ENCODE data around the gene REC114.
"Not testable (repeated sequence)": the region's sequence is repeated elsewhere in the genome, so short reads cannot be mapped to it uniquely, and the experiment has no call there.

The REC114 gene

DNA sequence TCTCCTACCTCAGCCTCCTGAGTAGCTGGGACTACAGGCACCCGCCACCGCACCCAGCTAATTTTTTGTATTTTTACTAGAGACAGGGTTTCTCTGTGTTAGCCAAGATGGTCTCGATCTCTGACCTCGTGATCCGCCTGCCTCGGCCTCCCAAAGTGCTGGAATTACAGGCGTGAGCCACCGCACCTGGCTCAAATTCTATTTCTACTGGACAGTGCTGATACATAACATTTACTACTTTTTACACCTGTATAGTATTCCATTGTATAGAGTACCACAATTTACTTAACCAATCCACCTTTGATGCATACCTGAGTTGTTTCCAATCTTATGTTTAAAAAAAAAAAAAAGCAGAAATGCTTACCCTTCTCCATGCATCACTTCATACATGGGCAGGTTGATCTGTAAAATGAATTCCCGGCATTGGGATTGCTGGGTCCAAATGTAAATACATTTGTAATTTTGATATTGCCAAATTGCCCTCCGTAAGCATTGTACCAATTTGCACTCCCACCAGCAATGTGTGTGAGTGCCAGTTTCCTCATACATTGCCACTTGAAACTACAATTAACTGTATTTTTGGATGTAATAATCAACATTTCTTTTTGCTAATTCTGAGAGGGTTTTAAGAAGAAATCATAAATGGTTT lies 95.7 kb downstream of the REC114 start:
- no peak for DNase-seq

DNA sequence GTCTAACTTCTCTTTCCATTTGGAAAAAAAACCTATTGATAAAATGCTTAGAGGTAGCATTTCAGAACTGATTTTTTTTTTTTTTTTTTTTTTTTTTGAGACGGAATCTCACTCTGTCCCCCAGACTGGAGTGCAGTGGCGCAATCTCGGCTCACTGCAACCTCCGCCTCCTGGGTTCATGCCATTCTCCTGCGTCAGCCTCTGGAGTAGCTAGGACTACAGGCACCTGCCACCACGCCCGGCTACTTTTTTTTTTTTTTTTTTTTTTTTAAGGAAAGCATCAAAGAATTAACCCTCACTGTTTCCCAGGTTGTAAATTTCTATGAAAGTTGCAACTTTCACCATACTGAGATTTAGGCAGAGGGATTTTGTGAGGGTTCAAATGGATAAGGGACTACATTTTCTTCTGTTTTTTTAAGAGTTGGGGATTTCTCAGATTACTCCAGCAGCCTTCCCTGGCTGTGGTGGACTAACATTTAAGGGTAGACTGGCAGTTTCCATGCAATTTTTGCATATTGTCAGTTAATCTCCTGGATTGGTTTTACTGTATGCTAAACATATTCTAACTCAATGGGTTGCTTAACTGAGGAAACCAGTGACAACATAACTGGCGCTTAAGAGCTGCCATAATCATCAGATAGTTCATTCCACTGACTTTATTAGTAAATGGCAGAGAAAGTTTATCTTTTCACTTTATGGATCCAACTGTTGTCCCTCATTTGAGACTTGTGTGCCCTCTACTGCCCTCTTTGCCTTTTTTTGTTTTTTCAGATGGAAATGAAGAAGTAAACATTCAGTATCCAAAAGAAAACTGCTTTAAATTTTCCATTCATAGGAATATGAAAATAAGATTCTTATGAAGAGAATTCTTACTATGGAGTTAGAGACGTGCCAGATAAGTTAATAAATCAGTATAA lies 96.5 kb downstream of the REC114 start:
- DNase-seq: no peak

DNA sequence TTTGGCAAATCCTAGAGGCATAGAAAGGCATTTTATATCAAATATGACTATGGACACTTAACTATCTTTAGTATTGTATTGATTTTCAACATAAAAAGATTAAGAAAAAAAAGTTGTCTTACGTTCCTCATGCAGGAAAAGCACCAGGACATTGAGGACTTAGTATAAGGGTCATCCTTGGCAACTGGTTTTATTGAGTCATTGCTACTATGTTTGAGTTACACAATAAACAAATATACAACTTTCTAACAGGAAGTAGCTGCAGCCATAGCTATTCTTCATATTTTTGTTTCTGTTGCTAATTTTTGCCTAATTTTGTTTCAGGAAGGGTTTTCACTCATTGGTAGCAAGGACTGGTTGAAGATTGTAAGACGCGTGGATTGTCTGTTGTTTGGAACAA lies 97.2 kb downstream of the REC114 start:
- no peak for DNase-seq

DNA sequence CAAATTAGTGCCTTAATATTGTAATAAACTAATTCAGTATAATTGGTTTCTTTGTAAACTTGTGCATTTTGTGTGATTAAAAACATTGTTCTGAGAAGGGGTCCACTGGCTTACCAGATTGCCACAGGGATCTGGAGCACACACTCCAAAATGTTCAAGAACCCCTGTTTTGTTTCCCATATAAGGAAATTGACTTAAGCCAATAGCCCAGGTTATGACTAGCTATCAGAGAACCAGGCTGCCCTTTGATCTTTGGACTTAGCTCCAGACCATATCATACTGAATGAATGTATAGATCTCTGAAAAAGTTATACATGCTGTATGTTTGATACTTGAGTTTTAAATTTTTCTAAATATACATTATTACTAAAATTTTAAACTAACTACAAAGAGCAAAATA lies 98.5 kb downstream of the REC114 start:
- no peak for DNase-seq

DNA sequence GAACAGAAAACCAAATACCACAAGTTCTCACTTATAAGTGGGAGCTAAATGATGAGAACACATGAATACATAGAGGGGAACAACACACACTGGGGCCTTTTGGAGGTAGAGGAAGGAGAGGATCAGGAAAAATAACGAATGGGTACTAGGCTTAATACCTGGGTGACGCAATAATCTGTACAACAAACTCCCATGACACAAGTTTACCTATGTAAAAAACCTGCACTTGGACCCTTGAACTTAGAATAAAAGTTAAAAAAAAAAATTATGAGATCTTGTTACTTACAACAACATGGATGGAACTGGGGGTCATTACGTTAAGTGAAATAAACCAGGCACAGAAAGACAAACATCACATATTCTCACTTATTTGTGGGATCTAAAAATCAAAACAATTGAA lies 106.0 kb downstream of the REC114 start:
- not testable (repeated sequence) for DNase-seq

DNA sequence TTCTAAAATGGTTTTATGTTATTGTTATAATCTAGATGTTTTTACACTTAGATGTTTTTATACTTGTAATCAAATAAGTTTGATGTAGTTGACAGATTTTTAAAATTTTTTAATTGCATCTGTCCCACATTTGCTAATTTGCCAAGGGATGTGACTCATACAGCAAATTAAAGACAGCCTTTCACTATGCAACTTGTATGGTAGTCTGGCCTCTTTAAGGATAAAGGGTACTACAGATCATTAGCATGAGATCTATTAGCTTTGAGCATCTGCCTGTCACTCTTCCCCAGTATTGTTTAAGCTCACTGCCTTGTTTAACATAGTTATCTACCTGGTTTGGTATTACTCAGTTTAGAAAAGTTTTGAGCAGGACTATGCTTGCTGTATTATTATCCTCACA lies 107.2 kb downstream of the REC114 start:
- no peak for DNase-seq

DNA sequence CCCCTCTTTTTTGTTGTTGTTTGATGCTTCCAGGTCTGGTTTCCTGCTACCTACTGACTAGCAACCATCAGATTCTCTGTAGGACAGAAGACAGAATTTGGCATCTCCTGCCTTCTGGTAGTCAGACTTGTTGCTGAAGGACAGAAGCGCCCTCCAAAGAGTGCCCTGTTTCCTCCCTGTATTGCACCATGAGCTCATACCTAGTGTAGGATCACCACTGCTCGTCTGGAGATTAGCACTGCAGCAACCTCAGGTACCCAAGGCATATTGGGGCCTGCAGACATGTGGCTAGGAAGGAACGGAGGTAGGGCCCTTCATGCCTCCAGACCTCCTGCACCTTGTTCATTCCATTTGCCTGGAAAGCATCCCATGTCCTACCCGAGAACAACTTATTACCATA lies 112.1 kb downstream of the REC114 start:
- DNase-seq: no peak

DNA sequence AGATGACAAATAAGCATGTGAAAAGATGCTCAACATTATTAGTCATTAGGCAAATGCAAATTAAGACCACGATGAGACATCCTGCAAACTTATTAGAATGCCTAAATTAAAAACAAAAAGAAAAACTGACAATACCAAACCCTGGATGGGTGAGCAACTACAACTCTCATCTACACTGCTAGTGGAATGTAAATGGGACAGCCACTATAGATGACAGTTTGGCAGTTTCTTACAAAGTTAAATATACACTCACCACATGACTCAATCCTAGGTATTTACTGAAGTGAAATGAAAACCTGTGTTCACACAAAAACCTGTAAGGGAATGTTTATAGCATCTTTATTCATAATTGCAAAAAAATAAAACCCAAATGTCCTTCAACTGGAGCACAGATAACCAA lies 115.6 kb downstream of the REC114 start:
- no peak for DNase-seq

DNA sequence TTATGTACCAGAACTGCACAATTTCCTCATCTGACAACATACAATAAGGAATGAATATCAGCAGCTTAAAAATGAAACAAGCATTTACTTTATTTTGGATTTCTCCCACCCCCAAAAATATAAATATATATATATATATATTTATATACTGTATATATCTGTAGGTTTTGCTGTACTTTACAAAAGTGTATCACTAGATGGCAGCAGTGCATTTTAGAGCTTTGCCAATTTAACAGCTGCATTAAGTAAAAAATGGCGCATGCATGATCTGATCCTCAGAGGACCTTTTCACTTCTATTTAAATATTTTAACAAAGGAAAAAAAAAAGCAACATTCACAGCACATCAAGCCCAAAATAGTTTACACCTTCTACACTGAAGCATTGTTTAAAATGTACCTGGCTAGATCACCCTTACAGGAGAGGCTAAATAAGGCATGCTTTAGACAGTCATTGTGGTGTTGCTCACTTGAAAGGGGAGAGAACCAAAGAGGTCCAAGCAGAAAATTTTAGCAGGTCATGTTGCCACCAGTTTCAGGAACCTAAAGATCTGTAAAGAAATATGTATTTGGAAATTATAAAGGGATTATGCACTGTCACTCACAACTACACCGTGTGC lies 117.6 kb downstream of the REC114 start:
- no peak for DNase-seq

DNA sequence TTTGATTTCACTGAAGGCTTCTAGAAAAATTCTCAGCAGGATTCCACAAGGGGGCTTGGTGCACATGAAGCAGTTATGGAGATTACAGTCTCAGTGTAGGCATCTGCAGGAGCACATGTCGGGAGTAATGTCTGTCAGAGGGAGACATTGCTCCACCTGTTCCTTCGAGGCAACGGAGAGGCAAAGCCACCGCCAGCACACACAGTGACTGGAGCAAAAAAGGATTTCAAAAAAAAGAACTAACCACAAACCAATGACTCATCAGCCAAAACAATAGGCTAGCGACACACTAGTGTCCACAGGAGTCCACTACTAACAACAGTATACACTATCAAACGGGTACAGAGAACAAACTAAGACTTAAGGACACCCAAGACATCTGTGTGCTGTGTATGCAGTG lies 121.3 kb downstream of the REC114 start:
- no peak for DNase-seq

DNA sequence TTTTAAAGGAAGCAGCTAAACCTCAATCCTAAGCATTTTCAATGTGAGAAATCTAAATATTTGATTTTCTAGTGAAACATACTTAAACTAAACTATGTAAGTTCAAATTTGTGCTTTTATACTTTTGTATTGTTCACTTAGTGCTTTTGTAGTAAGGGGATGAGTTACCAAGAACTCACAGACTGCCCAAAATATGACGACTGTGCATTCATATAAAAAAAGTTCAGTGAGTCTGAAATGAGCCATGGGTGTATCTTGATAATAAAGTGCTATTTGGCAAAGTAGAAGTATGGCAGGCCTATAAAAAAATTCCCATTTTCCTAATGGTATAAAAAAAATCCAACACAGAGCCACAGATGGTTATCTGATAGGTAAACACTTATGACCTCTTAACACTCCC lies 124.1 kb downstream of the REC114 start:
- no peak for DNase-seq

DNA sequence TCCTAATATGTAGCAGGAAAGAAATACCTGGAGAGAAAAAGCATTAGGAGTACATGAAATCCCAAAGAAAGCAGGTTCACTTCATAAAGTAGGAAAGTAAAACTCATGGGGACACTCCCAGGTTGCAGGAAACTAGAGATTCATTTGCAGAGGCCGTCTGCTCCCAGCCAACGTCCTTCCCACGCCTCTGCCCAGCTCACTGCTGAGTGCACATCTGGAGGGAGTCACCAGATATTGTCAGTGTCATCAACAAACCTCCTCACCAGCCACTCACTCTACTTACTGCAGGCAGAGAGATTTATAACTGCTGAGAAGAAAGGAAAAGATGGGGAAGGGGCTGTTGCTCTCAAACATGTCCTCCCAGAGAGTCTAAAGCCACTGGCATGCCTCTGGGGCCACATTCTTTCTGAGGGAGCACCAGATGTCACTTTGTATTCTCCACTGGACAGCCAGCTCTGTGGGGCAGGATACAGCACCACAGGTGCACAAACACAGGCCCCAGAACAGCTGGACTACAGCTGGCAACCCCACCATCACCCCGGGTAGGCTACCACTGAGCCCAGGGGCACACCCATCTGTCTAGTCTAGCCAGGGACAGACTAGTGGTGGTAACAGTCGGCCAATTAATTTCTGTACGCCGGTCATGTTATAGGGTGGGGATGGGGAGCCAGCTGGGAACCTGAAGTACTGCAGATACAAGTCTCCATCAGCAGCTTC lies 125.8 kb downstream of the REC114 start:
- DNase-seq: no peak

DNA sequence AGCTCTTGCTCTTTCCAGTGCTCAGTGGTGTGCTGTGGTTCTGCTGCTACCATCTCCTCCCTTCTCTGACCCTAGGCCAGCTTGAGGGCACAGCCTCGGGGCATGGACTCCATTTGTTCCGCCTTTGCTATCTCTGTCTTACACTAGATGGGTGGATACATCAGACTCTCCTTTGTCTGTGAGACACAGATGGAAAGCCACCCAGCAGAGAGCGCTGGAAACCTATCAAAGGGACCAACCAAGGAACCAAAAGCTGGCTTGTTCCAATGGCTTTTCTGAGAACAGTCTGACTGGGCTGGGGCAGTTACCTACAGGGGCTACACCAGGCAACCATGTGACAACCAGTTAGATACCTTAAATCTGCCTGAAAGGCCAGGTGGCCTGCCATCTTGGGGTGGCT lies 126.4 kb downstream of the REC114 start:
- no peak for DNase-seq

DNA sequence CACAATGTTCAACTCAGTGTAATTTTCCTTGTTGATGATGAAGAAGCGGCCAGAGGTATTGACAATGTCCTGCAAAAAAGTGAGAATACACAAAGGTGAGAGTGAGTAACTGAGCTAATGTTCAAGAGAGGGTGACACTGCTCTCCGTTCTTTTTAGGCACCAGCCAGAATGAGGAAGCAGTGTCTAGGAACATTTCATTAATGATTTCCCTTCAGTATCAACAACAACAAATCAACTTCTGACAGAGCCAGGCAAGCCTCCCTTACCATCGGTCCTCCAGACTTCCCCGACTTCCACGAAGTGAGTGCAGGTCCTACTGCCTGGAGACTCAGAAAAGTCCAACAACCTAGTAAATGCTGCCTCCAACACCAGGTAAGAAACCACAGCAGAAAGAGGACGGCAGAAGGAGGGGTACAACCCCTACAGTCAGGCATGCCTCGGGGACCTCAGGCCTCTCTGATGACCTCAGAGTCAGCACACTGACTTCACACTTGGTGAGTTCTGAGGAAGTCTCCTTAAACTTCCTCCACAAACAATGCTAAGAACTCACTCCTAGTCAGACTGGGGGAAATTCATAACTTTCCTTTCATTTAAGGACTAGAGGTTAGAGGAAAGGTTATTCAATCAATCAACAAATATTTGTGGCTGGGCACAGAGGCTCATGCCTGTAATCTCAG lies 127.5 kb downstream of the REC114 start:
- DNase-seq: no peak

DNA sequence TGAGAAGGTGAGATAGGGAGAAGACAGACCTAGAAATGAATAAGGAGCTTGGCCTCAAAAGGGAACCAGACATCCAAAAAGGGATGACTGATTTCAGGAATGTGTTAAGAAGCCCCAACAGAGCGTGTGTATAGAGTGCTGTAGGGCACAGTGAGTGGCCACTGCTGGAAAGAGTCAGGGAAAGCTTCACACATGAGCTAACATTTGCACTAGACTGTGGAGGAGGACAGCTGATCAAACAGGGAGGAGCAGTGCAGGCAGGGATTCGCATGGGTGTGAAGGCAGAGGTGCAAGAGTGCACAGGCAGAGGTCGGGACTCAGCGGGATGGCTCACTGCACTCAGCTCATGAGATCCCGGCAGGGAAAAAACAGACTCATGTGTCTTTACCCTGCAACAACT lies 128.4 kb downstream of the REC114 start:
- DNase-seq: no peak

DNA sequence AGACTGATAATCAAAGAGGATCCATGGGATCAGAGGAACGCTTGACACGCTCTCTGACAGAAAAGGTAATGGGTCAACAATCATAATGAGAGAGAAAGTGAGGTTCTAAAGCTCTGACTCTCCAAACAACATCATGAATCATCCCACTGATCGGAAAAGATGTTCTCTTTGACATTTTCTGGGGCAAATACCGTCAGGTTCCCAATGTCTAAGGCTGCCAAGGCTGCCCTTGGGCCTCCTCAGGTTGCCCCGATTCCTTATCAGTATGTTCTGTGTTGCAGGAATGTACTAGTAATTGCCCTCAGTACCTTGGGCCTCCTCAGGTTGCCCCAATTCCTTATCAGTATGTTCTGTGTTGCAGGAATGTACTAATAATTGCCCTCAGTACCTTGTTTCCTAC lies 129.3 kb downstream of the REC114 start:
- DNase-seq: no peak

DNA sequence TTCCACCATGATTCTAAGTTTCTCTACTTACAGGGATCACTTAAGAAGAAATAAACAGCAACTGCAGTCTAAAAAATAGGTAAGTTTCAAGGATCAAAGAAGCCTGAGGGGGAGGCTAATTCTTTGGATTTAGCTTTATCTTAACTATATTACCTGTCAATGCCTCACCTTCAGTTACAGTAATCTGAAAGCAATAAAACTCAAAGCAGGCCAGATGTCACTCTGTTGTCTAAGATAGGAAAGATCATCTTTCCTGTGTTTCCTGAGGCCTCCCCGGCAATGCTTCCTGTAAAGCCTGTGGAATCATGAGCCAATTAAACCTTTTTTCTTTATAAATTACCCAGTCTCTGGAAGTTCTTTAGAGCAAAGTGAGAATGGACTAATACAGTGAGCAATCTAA lies 130.1 kb downstream of the REC114 start:
- DNase-seq: no peak

DNA sequence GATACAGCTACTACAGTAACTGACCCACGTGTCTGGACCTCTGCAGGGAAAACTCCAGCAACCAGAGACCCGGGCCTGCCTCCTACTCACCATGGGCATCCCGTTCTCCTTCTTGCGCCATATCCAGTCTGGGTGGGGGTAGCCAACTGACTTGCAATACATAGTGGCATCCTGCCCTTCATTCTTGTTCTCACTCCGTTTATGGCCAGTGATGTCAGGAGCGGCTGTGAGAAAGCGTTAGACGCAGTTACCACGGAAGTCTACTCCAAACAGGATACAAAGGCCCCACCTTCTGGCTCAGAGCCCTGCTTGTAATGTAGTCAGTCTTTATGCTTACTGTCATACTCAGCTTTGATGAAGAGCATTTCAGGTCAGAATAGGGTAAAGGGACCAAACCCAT lies 130.6 kb downstream of the REC114 start:
- no peak for DNase-seq

DNA sequence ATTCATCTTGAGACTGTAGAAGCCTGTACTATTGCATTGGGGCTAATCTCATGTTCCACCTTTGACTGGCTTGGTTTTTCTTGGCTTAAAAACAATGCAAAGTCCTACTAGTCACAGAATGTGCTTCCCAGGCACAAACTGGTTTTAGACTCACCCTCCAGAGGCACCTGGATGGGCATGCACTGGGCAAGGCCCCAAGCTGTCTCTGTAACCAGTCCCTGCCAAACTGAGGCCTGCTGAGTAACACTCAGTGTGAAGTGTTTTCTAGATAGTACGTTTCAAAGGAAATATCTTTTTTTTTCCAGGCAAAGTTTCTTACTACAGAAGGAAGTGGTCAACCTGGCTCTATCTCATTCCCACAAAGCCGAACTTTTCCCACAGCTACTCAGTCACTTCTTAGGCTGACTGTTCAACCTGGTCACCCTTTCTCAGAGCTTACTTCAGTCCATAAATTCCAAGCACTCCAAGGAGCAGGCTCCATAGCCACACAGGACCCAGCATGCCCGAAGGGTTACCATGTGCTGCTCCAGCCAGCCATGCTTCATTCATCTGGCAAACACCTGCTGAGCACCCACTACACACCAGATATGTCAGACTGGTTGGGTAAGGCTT lies 132.8 kb downstream of the REC114 start:
- no peak for DNase-seq

DNA sequence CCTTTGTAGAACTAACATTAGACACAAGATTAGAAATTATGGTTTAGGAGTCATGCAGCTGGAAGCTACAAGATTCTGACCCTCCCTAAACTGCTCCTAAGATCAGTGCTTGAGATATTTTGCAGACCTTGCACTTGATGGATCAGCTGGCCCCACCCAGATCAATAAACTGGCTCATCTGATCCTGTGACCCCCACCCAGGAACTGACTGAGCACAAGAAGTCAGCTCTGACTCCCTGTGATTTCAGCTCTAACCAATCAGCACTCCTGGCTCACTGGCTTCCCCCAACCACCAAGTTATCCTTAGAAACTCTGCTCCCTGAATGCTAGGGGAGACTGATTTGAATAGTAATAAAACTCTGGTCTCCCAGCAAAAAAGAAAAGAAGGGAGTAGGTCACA lies 134.6 kb downstream of the REC114 start:
- DNase-seq: not testable (repeated sequence)

DNA sequence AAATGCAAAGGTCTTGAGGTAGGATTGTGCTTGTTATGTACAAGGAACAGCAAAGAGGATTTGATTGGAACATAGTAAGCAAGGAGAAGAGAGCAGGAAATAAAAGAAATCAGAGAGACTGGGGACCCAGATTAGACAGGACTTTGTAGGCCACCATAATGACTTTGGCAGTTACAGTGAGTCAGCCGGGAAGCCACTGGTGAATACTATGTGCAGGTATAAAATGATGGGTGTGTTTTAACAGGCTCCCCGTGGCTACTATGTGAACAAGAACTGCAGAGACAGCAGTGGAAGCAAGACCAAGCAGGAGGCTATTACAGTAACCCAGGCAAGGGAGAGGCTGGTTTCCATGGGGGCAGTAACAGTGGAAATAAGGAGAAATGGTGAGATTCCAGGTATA lies 135.1 kb downstream of the REC114 start:
- DNase-seq: no peak

DNA sequence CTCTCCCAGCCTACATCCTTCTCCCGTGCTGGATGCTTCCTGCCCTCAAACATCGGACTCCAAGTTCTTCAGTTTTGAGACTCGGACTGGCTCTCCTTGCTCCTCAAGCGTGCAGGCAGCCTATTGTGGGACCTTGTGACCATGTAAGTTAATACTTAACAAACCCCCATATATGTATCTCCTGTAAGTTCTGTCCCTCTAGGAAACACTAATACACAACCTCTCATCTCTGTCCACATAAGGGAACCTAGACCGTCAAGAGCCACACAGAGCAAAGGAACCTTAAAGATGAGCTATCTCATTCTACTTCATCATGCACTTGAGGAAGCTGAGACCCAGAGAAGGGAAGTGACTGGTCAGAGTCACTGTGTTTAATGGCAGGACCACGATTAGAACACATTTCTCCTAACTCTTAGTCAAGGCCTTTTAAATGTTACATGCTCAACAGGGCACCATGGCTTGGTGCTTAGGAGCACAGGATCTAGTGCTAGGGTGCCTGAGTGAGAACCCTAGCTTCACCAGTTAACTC lies 140.0 kb downstream of the REC114 start:
- DNase-seq: no peak

Measured in activated CD4-positive, CD25-positive, alpha-beta regulatory T cell (primary cell).